Activated CD4-positive, alpha-beta T cell treated with anti-CD3 and anti-CD28 coated beads, Interleukin-2, amount 10 ng/mL, durations not matched to agents 24 days and 14 days (primary cell): ENCODE results near the gene ACE. TPM values are rescaled to one million over a fixed set of nuclear protein-coding genes. Genes with fewer than 3 reads are reported as not detected.
"Not testable (repeated sequence)": the region's sequence is repeated elsewhere in the genome, so short reads cannot be mapped to it uniquely, and the experiment has no call there.

ENCODE experiments used
- DNase-seq: peaks from one replicate; pipeline ENCODE4 v3.0.0; 2022
- H3K27ac Mint-ChIP-seq: one replicate; pipeline ENCODE4 v1.8.0; 2022; ENCODE audit warnings: mild to moderate bottlenecking, mixed read lengths
- H3K27me3 Mint-ChIP-seq: one replicate; pipeline ENCODE4 v1.8.0; 2022; ENCODE audit warnings: mixed read lengths
- H3K36me3 Mint-ChIP-seq: one replicate; pipeline ENCODE4 v1.8.0; 2022; ENCODE audit warnings: low read depth, mild to moderate bottlenecking, mixed read lengths
- H3K4me1 Mint-ChIP-seq: one replicate; pipeline ENCODE4 v1.8.0; 2021; ENCODE audit warnings: mixed read lengths
- H3K4me3 Mint-ChIP-seq: one replicate; pipeline ENCODE4 v1.8.0; 2022; ENCODE audit warnings: mild to moderate bottlenecking, moderate library complexity, mixed read lengths
- H3K9me3 Mint-ChIP-seq: one replicate; pipeline ENCODE4 v1.8.0; 2021; ENCODE audit warnings: mixed read lengths
- intact Hi-C: fragments of 100-400 bp; cut with micrococcal nuclease; formaldehyde crosslinking; loops from one replicate; pipeline ENCODE4 v1.15.1; 2023
- total RNA-seq: library from RNA; stranded (reverse); gene quantifications from 2 replicates; pipeline ENCODE4 v1.2.3, GENCODE V29; 2022

The ACE gene
- total RNA-seq, 1 donor from 2014 or later: not detected

- peaks cover 19% of the 10 kb centered on the region for H3K4me1 Mint-ChIP-seq
- no peak for DNase-seq
- peaks cover 24% of the 10 kb centered on the region for H3K27me3 Mint-ChIP-seq
- no peaks in the 10 kb centered on the region for H3K36me3 Mint-ChIP-seq
- no peaks in the 10 kb centered on the region for H3K9me3 Mint-ChIP-seq
- intact Hi-C loops: loop anchor here (5.0 kb wide), 2 partner anchors 104 to 174 kb away; partner anchors contain the start of genes DCAF7 and MAP3K3
- H3K27ac Mint-ChIP-seq: no peak overlapping the region
- no peak overlapping the region for H3K4me3 Mint-ChIP-seq
These were observed 28.2 kb upstream of the ACE start for GRCh38 chr17:63448655-63449054.

GRCh38 chr17:63450551-63450950 lies 26.3 kb upstream of the ACE start:
- no peak for DNase-seq
- intact Hi-C loops: no loop called here
- no peak overlapping the region for H3K27ac Mint-ChIP-seq

GRCh38 chr17:63451150-63451549 lies 25.7 kb upstream of the ACE start:
- Mint-ChIP-seq H3K27ac (no peak overlapping the region), H3K4me1 (peaks cover 13% of the 10 kb centered on the region), H3K36me3 (no peaks in the 10 kb centered on the region), H3K4me3 (no peak overlapping the region), H3K9me3 (no peaks in the 10 kb centered on the region), H3K27me3 (peaks cover 23% of the 10 kb centered on the region)
- no peak for DNase-seq
- intact Hi-C loops: no loop called here

More at GRCh38 chr17:63450551-63450950, 26.3 kb upstream of the ACE start:
- H3K4me1 Mint-ChIP-seq: peaks cover 13% of the 10 kb centered on the region
- H3K4me3 Mint-ChIP-seq: no peak overlapping the region
- H3K36me3 Mint-ChIP-seq: no peaks in the 10 kb centered on the region
- no peaks in the 10 kb centered on the region for H3K9me3 Mint-ChIP-seq
- H3K27me3 Mint-ChIP-seq: peaks cover 23% of the 10 kb centered on the region

GRCh38 chr17:63452046-63452961 lies 24.6 kb upstream of the ACE start:
- H3K36me3 Mint-ChIP-seq: no peaks in the 10 kb centered on the region
- H3K4me3 Mint-ChIP-seq: no peak overlapping the region
- intact Hi-C loops: no loop called here
- H3K27me3 Mint-ChIP-seq: peaks cover 23% of the 10 kb centered on the region
- peaks cover 9% of the 10 kb centered on the region for H3K4me1 Mint-ChIP-seq
- DNase-seq: no peak
- no peak overlapping the region for H3K27ac Mint-ChIP-seq
- H3K9me3 Mint-ChIP-seq: no peaks in the 10 kb centered on the region

GRCh38 chr17:63452962-63453551 lies 23.8 kb upstream of the ACE start:
- intact Hi-C loops: no loop called here
- Mint-ChIP-seq H3K27ac (no peak overlapping the region), H3K4me3 (no peak overlapping the region), H3K4me1 (peaks cover 6% of the 10 kb centered on the region), H3K36me3 (no peaks in the 10 kb centered on the region), H3K27me3 (peaks cover 25% of the 10 kb centered on the region), H3K9me3 (no peaks in the 10 kb centered on the region)
- no peak for DNase-seq

- H3K4me3 Mint-ChIP-seq, H3K9me3 Mint-ChIP-seq, intact Hi-C loops, DNase-seq, H3K27ac Mint-ChIP-seq, H3K4me1 Mint-ChIP-seq, H3K36me3 Mint-ChIP-seq: not testable (repeated sequence)
- peaks cover 22% of the 10 kb centered on the region for H3K27me3 Mint-ChIP-seq
These were observed 22.5 kb upstream of the ACE start for GRCh38 chr17:63454357-63454756.

- no peaks in the 10 kb centered on the region for H3K36me3 Mint-ChIP-seq
- H3K27ac Mint-ChIP-seq: no peak overlapping the region
- DNase-seq: no peak
- H3K9me3 Mint-ChIP-seq: no peaks in the 10 kb centered on the region
- H3K4me3 Mint-ChIP-seq: no peak overlapping the region
- H3K4me1 Mint-ChIP-seq: peaks cover 5% of the 10 kb centered on the region
- H3K27me3 Mint-ChIP-seq: peaks cover 21% of the 10 kb centered on the region
- intact Hi-C loops: no loop called here
These were observed 21.9 kb upstream of the ACE start for GRCh38 chr17:63454915-63455314.

GRCh38 chr17:63455417-63455816 lies 21.4 kb upstream of the ACE start:
- Mint-ChIP-seq H3K4me1 (peaks cover 2% of the 10 kb centered on the region), H3K27me3 (peaks cover 19% of the 10 kb centered on the region), H3K4me3 (no peak overlapping the region), H3K27ac (no peak overlapping the region), H3K9me3 (no peaks in the 10 kb centered on the region), H3K36me3 (no peaks in the 10 kb centered on the region)
- intact Hi-C loops: no loop called here
- DNase-seq: no peak

- Mint-ChIP-seq H3K36me3 (no peaks in the 10 kb centered on the region), H3K27me3 (peaks cover 13% of the 10 kb centered on the region), H3K9me3 (no peaks in the 10 kb centered on the region), H3K4me3 (no peak overlapping the region), H3K4me1 (no peaks in the 10 kb centered on the region), H3K27ac (no peak overlapping the region)
- intact Hi-C loops: no loop called here
- DNase-seq: no peak
These were observed 18.4 kb upstream of the ACE start for GRCh38 chr17:63458478-63458877.

GRCh38 chr17:63460018-63460417 lies 16.8 kb upstream of the ACE start:
- Mint-ChIP-seq H3K27me3 (peaks cover 22% of the 10 kb centered on the region), H3K27ac (no peak overlapping the region), H3K4me1 (no peaks in the 10 kb centered on the region), H3K9me3 (no peaks in the 10 kb centered on the region), H3K36me3 (no peaks in the 10 kb centered on the region), H3K4me3 (no peak overlapping the region)
- intact Hi-C loops: no loop called here
- no peak for DNase-seq

GRCh38 chr17:63463771-63464170 lies 13.1 kb upstream of the ACE start:
- no peaks in the 10 kb centered on the region for H3K36me3 Mint-ChIP-seq
- intact Hi-C loops: no loop called here
- no peak overlapping the region for H3K4me3 Mint-ChIP-seq

GRCh38 chr17:63464691-63465236 lies 12.1 kb upstream of the ACE start:
- no peak overlapping the region for H3K4me3 Mint-ChIP-seq
- H3K27me3 Mint-ChIP-seq: peaks cover 26% of the 10 kb centered on the region
- H3K27ac Mint-ChIP-seq: no peak overlapping the region
- no peaks in the 10 kb centered on the region for H3K9me3 Mint-ChIP-seq
- H3K4me1 Mint-ChIP-seq: no peaks in the 10 kb centered on the region
- intact Hi-C loops: no loop called here
- H3K36me3 Mint-ChIP-seq: no peaks in the 10 kb centered on the region
- DNase-seq: no peak

More at GRCh38 chr17:63463771-63464170, 13.1 kb upstream of the ACE start:
- Mint-ChIP-seq H3K4me1 (no peaks in the 10 kb centered on the region), H3K27ac (no peak overlapping the region), H3K9me3 (no peaks in the 10 kb centered on the region), H3K27me3 (peaks cover 21% of the 10 kb centered on the region)
- DNase-seq: no peak

GRCh38 chr17:63468099-63468498 lies 8.8 kb upstream of the ACE start:
- intact Hi-C loops, H3K4me3 Mint-ChIP-seq, H3K4me1 Mint-ChIP-seq, H3K9me3 Mint-ChIP-seq, H3K27ac Mint-ChIP-seq, H3K36me3 Mint-ChIP-seq, DNase-seq: not testable (repeated sequence)
- peaks cover 41% of the 10 kb centered on the region for H3K27me3 Mint-ChIP-seq

- H3K27ac Mint-ChIP-seq: no peak overlapping the region
- H3K4me3 Mint-ChIP-seq: no peak overlapping the region
- H3K36me3 Mint-ChIP-seq: peaks cover 2% of the 10 kb centered on the region
- peaks cover 16% of the 10 kb centered on the region for H3K4me1 Mint-ChIP-seq
- no peak for DNase-seq
- intact Hi-C loops: no loop called here
- no peaks in the 10 kb centered on the region for H3K9me3 Mint-ChIP-seq
- peaks cover 63% of the 10 kb centered on the region for H3K27me3 Mint-ChIP-seq
These were observed 2.7 kb upstream of the ACE start for GRCh38 chr17:63474174-63474573.
